DOHH2 (cell line): ENCODE data around the gene MZF1.

Source experiments
- H3F3A ChIP-seq: fragments of 200-600 bp; sonication (generic), shearing (Covaris generic); 2 replicates; pipeline ENCODE4 v1.6.0; 2016; ENCODE audit warnings: antibody characterized with exemption, mild to moderate bottlenecking; ENCODE audit not compliant: control insufficient read depth, insufficient read depth
- H3K27ac ChIP-seq: fragments of 200-600 bp; sonication (generic); 2 replicates; pipeline ENCODE4 v1.5.1; 2014; ENCODE audit warnings: low read depth, mild to moderate bottlenecking, low read length, moderate library complexity
- H3K27me3 ChIP-seq: fragments of 200-600 bp; sonication (generic); 2 replicates; pipeline ENCODE4 v1.6.1; 2014; ENCODE audit warnings: mild to moderate bottlenecking, low read length, mixed read lengths; ENCODE audit not compliant: control insufficient read depth
- H3K36me3 ChIP-seq: fragments of 200-600 bp; sonication (generic); 2 replicates; pipeline ENCODE4 v1.6.1; 2014; ENCODE audit warnings: mild to moderate bottlenecking, low read length, moderate library complexity, mixed read lengths; ENCODE audit not compliant: control insufficient read depth
- H3K4me1 ChIP-seq: fragments of 200-600 bp; sonication (generic); 2 replicates; pipeline ENCODE4 v1.6.1; 2014; ENCODE audit warnings: mild to moderate bottlenecking, low read length, mixed read lengths; ENCODE audit not compliant: control insufficient read depth
- H3K4me2 ChIP-seq: fragments of 200-600 bp; sonication (generic); 2 replicates; pipeline ENCODE4 v1.6.0; 2014; ENCODE audit warnings: mild to moderate bottlenecking, low read length, moderate library complexity
- H3K4me3 ChIP-seq: fragments of 200-600 bp; sonication (generic); 2 replicates; pipeline ENCODE4 v1.5.1; 2014; ENCODE audit warnings: mild to moderate bottlenecking, low read length, mixed read lengths
- H3K79me2 ChIP-seq: fragments of 200-600 bp; sonication (generic); 2 replicates; pipeline ENCODE4 v1.6.1; 2014; ENCODE audit warnings: mild to moderate bottlenecking, low read length, mixed read lengths; ENCODE audit not compliant: control insufficient read depth
- H3K9me2 ChIP-seq: fragments of 200-600 bp; sonication (generic); replicated peaks from 2 replicates; pipeline ENCODE4 v1.6.1; 2014; ENCODE audit warnings: mild to moderate bottlenecking, low read length, mixed read lengths; ENCODE audit not compliant: control insufficient read depth
- H3K9me3 ChIP-seq: fragments of 200-600 bp; sonication (generic); 2 replicates; pipeline ENCODE4 v1.6.1; 2014; ENCODE audit warnings: antibody characterized with exemption, low read length, mixed read lengths; ENCODE audit not compliant: control insufficient read depth, insufficient read depth
- H4K20me1 ChIP-seq: fragments of 200-600 bp; sonication (generic); 2 replicates; pipeline ENCODE4 v1.6.0; 2014; ENCODE audit warnings: low read depth, mild to moderate bottlenecking, antibody characterized with exemption, low read length, moderate library complexity; ENCODE audit not compliant: control insufficient read depth, insufficient read depth
- EZH2phosphoT487 ChIP-seq: fragments of 200-600 bp; sonication (generic); IDR thresholded peaks from 2 replicates; pipeline ENCODE4 v1.6.1; 2017; ENCODE audit warnings: borderline replicate concordance, mild to moderate bottlenecking, antibody characterized with exemption, low read length, moderate library complexity, mixed read lengths
- TF ChIP-seq, protein P1 (sequence below): fragments of 200-600 bp; sonication (generic); IDR thresholded peaks from one replicate; pipeline ENCODE4 v1.5.1; 2014; ENCODE audit warnings: antibody characterized with exemption, mild to moderate bottlenecking, low read depth, low read length; ENCODE audit not compliant: poor library complexity, severe bottlenecking

The MZF1 gene

DNA sequence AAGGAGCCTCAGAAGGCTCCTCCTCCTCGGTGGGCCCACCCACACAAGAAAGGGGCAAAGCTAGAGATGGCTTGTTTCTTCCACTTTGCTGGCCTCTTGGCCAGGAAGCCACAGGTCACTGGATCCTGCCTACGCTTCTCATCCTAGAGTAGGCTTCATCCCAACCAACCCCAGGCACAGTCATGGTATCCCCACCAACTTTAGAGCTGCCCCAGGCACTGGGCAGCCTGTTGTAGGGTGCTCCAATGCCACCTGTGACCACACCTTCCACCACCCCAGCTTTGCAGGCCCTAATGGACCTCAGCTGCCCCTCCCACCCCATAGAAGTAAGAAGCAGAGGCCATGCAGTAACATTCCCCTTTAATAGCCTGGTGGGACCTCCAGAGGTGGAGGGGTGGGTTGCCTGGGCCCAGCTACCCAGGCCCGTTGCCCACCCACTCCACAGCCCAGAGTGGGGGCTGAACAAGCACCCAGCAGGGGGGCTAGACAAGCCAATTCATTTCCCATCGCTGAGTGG, 17.7 kb downstream of the MZF1 start:
- H3K4me3 ChIP-seq: peak overlapping the region; percentile 92
- peaks cover 73% of the 10 kb centered on the region for H3K36me3 ChIP-seq
- no peaks in the 10 kb centered on the region for H4K20me1 ChIP-seq
- peaks cover 60% of the 10 kb centered on the region for H3K4me1 ChIP-seq
- H3K9me3 ChIP-seq: no peaks in the 10 kb centered on the region
- no peak for TF ChIP-seq EZH2phosphoT487
- TF ChIP-seq, protein P1, sequence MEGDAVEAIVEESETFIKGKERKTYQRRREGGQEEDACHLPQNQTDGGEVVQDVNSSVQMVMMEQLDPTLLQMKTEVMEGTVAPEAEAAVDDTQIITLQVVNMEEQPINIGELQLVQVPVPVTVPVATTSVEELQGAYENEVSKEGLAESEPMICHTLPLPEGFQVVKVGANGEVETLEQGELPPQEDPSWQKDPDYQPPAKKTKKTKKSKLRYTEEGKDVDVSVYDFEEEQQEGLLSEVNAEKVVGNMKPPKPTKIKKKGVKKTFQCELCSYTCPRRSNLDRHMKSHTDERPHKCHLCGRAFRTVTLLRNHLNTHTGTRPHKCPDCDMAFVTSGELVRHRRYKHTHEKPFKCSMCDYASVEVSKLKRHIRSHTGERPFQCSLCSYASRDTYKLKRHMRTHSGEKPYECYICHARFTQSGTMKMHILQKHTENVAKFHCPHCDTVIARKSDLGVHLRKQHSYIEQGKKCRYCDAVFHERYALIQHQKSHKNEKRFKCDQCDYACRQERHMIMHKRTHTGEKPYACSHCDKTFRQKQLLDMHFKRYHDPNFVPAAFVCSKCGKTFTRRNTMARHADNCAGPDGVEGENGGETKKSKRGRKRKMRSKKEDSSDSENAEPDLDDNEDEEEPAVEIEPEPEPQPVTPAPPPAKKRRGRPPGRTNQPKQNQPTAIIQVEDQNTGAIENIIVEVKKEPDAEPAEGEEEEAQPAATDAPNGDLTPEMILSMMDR: no peak
- peaks cover 51% of the 10 kb centered on the region for H3F3A ChIP-seq
- peak overlapping the region; percentile 74 for H3K4me2 ChIP-seq
- H3K79me2 ChIP-seq: peaks cover 53% of the 10 kb centered on the region
- H3K27me3 ChIP-seq: no peaks in the 10 kb centered on the region
- H3K27ac ChIP-seq: peak overlapping the region; percentile 70
- H3K9me2 ChIP-seq: no peaks in the 10 kb centered on the region

DNA sequence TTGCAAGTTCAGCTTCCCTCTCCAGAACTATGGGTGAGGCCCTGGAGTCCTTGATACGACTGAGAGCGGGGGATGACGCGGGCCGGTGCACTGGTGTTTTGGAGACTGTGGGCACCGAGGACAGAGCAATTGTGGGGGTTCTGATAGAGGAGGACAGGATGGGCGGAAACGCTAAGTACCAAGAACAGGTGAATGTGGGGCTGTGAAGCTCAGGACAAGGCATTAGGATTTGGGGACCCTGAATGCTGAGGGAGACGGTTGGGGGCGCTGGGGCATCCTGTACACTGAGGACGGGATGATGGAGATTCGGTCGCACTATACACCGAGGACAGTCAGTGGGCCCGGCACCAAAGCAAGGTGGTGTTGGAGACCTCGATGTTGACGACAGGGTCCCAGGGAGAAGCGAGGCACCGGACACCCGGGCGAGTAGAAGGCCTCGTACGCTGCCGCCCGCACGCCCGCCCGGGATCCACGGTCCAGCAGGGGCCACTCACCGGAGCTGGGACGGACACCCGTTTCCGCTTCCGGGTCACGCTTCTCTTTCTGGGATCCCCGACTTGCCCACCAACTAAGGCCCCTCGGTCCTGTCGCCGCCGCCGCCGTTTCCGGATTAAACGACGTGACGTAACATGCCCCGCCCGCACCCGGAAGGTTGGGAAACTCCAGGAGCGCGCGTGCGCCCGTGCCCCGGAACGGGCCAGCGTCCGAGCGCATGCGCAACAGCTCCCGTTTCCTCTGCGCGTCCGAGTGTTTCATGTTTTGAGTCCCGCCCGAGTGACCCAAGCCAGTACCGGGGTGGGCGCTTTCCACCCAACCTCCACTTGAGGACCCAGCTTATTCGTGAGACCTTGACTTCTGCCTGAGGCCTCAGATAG, 18.4 kb downstream of the MZF1 start, which contains the start of gene CHMP2A:
TSS of gene CHMP2A (minus strand) at position 612 of the 875 bp plus-strand sequence. CDS start 893 bp downstream, outside the sequence.
- peaks cover 44% of the 10 kb centered on the region for H3F3A ChIP-seq

DNA sequence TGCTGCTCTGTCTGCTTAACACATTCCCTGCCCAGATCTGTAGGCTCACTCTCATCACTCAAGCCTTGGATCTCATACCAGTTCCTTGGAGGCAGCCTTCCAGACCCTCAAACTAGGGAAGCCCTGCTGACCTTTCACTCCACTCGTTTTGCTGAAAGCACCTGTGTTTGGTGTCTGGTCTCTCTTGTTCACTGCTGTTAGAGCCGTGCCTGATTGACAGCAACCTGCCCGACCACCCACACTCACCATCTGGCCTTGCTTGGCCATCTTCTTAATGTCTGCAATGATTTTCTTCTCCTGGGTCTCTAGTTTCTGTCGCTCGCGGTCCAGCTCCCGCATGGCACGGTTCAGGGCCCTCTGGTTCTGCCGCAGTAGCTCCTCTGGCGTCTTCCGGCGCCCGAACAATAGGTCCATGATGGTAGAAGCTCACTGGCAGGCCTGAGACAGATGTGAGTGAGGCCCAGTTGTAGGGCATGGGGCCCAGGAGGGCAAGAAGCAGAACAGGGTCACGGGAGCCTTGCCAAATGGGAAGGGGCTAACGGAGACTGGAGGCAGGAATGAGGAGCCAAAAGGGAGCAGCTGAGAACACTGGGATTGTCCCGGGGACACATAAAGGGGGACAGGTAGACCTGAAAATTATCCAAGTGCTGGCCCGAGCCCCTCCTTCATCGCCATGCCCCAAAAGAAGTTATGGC, 19.2 kb downstream of the MZF1 start:
- H3K36me3 ChIP-seq: peaks cover 85% of the 10 kb centered on the region
- H3F3A ChIP-seq: peaks cover 46% of the 10 kb centered on the region
- H3K9me3 ChIP-seq: no peaks in the 10 kb centered on the region
- H3K4me1 ChIP-seq: peaks cover 45% of the 10 kb centered on the region
- peaks cover 55% of the 10 kb centered on the region for H3K79me2 ChIP-seq
- TF ChIP-seq, protein P1: no peak
- TF ChIP-seq EZH2phosphoT487: no peak
- no peaks in the 10 kb centered on the region for H4K20me1 ChIP-seq
- H3K9me2 ChIP-seq: no peaks in the 10 kb centered on the region
- H3K27me3 ChIP-seq: no peaks in the 10 kb centered on the region
- H3K4me2 ChIP-seq: peak overlapping the region; percentile 74
- H3K27ac ChIP-seq: peak overlapping the region; percentile 70
- H3K4me3 ChIP-seq: peak overlapping the region; percentile 92

More for the DNA sequence above, 18.4 kb downstream of the MZF1 start, which contains the start of gene CHMP2A:
- peaks cover 53% of the 10 kb centered on the region for H3K4me1 ChIP-seq
- no peaks in the 10 kb centered on the region for H3K9me3 ChIP-seq
- no peaks in the 10 kb centered on the region for H4K20me1 ChIP-seq
- no peaks in the 10 kb centered on the region for H3K27me3 ChIP-seq
- peaks cover 80% of the 10 kb centered on the region for H3K36me3 ChIP-seq
- peak within 1 kb of the TSS; percentile 90 for H3K4me2 ChIP-seq
- no peak for TF ChIP-seq EZH2phosphoT487
- TF ChIP-seq, protein P1: peak; percentile 30
- H3K4me3 ChIP-seq: peak within 1 kb of the TSS; percentile 92
- H3K27ac ChIP-seq: peak within 1 kb of the TSS; percentile 70
- no peaks in the 10 kb centered on the region for H3K9me2 ChIP-seq
- peaks cover 53% of the 10 kb centered on the region for H3K79me2 ChIP-seq
